ENCODE measurements around the gene CNN1.

The CNN1 gene

GRCh38 chr19:11538232-11539036 lies at the start of gene CNN1:
Gene CNN1 (plus strand): TSS chr19:11538851. CDS start chr19:11538928, 77 bp downstream.
- TF ChIP-seq CTCF (IDR thresholded peaks at IDR 0.05; ENCODE audit: low read depth, low read length, missing control alignments): no peak
- DNase-seq (ENCODE audit: low read depth): no peak
- H3K4me3 ChIP-seq (ENCODE audit: low read depth, low read length): no peak within 1 kb of the TSS

GRCh38 chr19:11489378-11489777 lies 49.3 kb upstream of the CNN1 start:
- no peak overlapping the region for H3K4me3 ChIP-seq (ENCODE audit: low read depth, low read length)
- no peak for TF ChIP-seq CTCF (IDR thresholded peaks at IDR 0.05; ENCODE audit: low read depth, low read length, missing control alignments)

GRCh38 chr19:11494634-11495285 lies 43.9 kb upstream of the CNN1 start:
- DNase-seq (ENCODE audit: low read depth): no peak
- no peak overlapping the region for H3K4me3 ChIP-seq (ENCODE audit: low read depth, low read length)
- no peak for TF ChIP-seq CTCF (IDR thresholded peaks at IDR 0.05; ENCODE audit: low read depth, low read length, missing control alignments)

More at GRCh38 chr19:11489378-11489777, 49.3 kb upstream of the CNN1 start:
- no peak for DNase-seq (ENCODE audit: low read depth)

GRCh38 chr19:11495481-11495880 lies 43.2 kb upstream of the CNN1 start:
- no peak for DNase-seq (ENCODE audit: low read depth)
- no peak overlapping the region for H3K4me3 ChIP-seq (ENCODE audit: low read depth, low read length)
- TF ChIP-seq CTCF (IDR thresholded peaks at IDR 0.05; ENCODE audit: low read depth, low read length, missing control alignments): no peak

- DNase-seq (ENCODE audit: low read depth): no peak
- no peak for TF ChIP-seq CTCF (IDR thresholded peaks at IDR 0.05; ENCODE audit: low read depth, low read length, missing control alignments)
- no peak overlapping the region for H3K4me3 ChIP-seq (ENCODE audit: low read depth, low read length)
Measured at GRCh38 chr19:11495885-11496284, 42.8 kb upstream of the CNN1 start.

- no peak for DNase-seq (ENCODE audit: low read depth)
- H3K4me3 ChIP-seq (ENCODE audit: low read depth, low read length): no peak overlapping the region
- peak; percentile 81 for TF ChIP-seq CTCF (IDR thresholded peaks at IDR 0.05; ENCODE audit: low read depth, low read length, missing control alignments)
Measured at GRCh38 chr19:11496391-11497163, 42.1 kb upstream of the CNN1 start.
